H1 (cell line): ENCODE measurements around the gene S100A13. TPM values are rescaled to one million over a fixed set of nuclear protein-coding genes. Genes with fewer than 3 reads are reported as not detected.

Experiments
- CREB1 ChIP-seq: IDR thresholded peaks from 2 replicates; pipeline ENCODE4 v1.6.1; 2012; ENCODE audit warnings: inconsistent platforms
- CTBP2 ChIP-seq: IDR thresholded peaks from 2 replicates; pipeline ENCODE4 v1.7.0; 2011; ENCODE audit warnings: borderline replicate concordance, mild to moderate bottlenecking, moderate library complexity, mixed read lengths, low read length; ENCODE audit not compliant: insufficient read depth, insufficient read length
- FOSL1 ChIP-seq: IDR thresholded peaks from 2 replicates; pipeline ENCODE4 v1.6.1; 2011; ENCODE audit warnings: mild to moderate bottlenecking, low read depth, low read length, moderate library complexity; ENCODE audit not compliant: insufficient read depth
- HDAC2 ChIP-seq, 2 experiments: fragments of 300-600 bp in 1 of 2; sonication (generic) in 1 of 2; IDR thresholded peaks; 2 replicates each; pipeline ENCODE4 v1.6.1; 2011 to 2012; ENCODE audit warnings: low read depth in 2 of 2, low read length in 2 of 2, mild to moderate bottlenecking in 2 of 2, moderate library complexity in 2 of 2, borderline replicate concordance in 1 of 2, inconsistent platforms in 1 of 2
- JUN ChIP-seq: IDR thresholded peaks from 2 replicates; pipeline ENCODE4 v1.6.1; 2011; ENCODE audit warnings: low read depth, mild to moderate bottlenecking, improper control_type of control experiment, low read length
- KDM5A ChIP-seq: fragments of 200-600 bp; IDR thresholded peaks from 2 replicates; pipeline ENCODE4 v1.7.1; 2012; ENCODE audit warnings: mild to moderate bottlenecking, low read length, inconsistent platforms, mixed read lengths
- PHF8 ChIP-seq: fragments of 200-600 bp; sonication (generic); conservative IDR thresholded peaks from 2 replicates; pipeline ENCODE4 v1.7.1; 2012; ENCODE audit warnings: low read depth, mild to moderate bottlenecking, inconsistent platforms, low read length, moderate library complexity
- POLR2AphosphoS5 ChIP-seq: IDR thresholded peaks from 2 replicates; pipeline ENCODE4 v1.6.1; 2011; ENCODE audit warnings: low read depth, low read length
- POU5F1 ChIP-seq: IDR thresholded peaks from 2 replicates; pipeline ENCODE4 v1.6.1; 2011; ENCODE audit warnings: low read depth, mild to moderate bottlenecking, low read length, moderate library complexity
- RBBP5 ChIP-seq: IDR thresholded peaks from 2 replicates; pipeline ENCODE4 v1.7.1; 2012; ENCODE audit warnings: low read depth, mild to moderate bottlenecking, inconsistent platforms, low read length, moderate library complexity, borderline replicate concordance
- SIN3A ChIP-seq, 2 experiments: IDR thresholded peaks in 1 of 2; conservative IDR thresholded peaks in 1 of 2; 2 replicates each; pipeline ENCODE4 v1.6.1; 2011 to 2012; ENCODE audit warnings: low read length in 2 of 2, improper control_type of control experiment in 1 of 2, low read depth in 1 of 2, mild to moderate bottlenecking in 1 of 2
- SIX5 ChIP-seq: IDR thresholded peaks from 2 replicates; pipeline ENCODE4 v1.6.1; 2011; ENCODE audit warnings: mild to moderate bottlenecking, low read depth, low read length
- SP1 ChIP-seq: IDR thresholded peaks from 2 replicates; pipeline ENCODE4 v1.6.1; 2011; ENCODE audit warnings: low read depth, low read length
- SP2 ChIP-seq: IDR thresholded peaks from 2 replicates; pipeline ENCODE4 v1.6.1; 2012; ENCODE audit warnings: mild to moderate bottlenecking, low read length, inconsistent platforms
- TBP ChIP-seq: IDR thresholded peaks from 2 replicates; pipeline ENCODE4 v1.6.1; 2011; ENCODE audit warnings: low read depth, low read length, improper control_type of control experiment
- YY1 ChIP-seq: IDR thresholded peaks from 2 replicates; pipeline ENCODE4 v1.6.1; 2011; ENCODE audit warnings: low read depth, mild to moderate bottlenecking, low read length
- polyA plus RNA-seq, 7 experiments: library from polyadenylated mRNA; depleted of rRNA in 3 of 7; stranded (reverse) in 5 of 7; unstranded in 2 of 7; fragments of >200 nt in 5 of 7; fragments of 200-250 nt in 2 of 7; gene quantifications; 1 replicate in 5 of 7; 2 replicates in 1 of 7; 4 replicates in 1 of 7; pipeline versions ENCODE4 v1.2.1 to v1.2.3, GENCODE V29; 2011 to 2013; ENCODE audit warnings: missing spikeins in 2 of 7, mixed read lengths in 2 of 7
- total RNA-seq: library from RNA; stranded (reverse); fragmentation: NEBNext Ultra II Directional; extraction: Animal tissue kit (Norgen Biotek cat#: 25700); gene quantifications from 2 replicates; pipeline ENCODE4 v1.2.1, GENCODE V29; 2021
- TF ChIP-seq, protein P1 (sequence below): IDR thresholded peaks from 2 replicates; pipeline ENCODE4 v1.6.1; 2012; ENCODE audit warnings: inconsistent platforms
- TF ChIP-seq, protein P2 (sequence below): IDR thresholded peaks from 2 replicates; pipeline ENCODE4 v1.6.1; 2011; ENCODE audit warnings: low read depth, mild to moderate bottlenecking, low read length; ENCODE audit not compliant: insufficient read depth
- TF ChIP-seq, protein P3 (sequence below): IDR thresholded peaks from 2 replicates; pipeline ENCODE4 v1.6.1; 2012; ENCODE audit warnings: low read length, inconsistent platforms
- TF ChIP-seq, protein P4 (sequence below): IDR thresholded peaks from 2 replicates; pipeline ENCODE4 v1.6.1; 2012; ENCODE audit warnings: inconsistent platforms

Gene S100A13
- total and polyA plus RNA-seq, 2 of the 8 experiments (the other 6 are each of a cell fraction or from before 2014, with no cell fraction given): 63.6 to 127 TPM

DNA sequence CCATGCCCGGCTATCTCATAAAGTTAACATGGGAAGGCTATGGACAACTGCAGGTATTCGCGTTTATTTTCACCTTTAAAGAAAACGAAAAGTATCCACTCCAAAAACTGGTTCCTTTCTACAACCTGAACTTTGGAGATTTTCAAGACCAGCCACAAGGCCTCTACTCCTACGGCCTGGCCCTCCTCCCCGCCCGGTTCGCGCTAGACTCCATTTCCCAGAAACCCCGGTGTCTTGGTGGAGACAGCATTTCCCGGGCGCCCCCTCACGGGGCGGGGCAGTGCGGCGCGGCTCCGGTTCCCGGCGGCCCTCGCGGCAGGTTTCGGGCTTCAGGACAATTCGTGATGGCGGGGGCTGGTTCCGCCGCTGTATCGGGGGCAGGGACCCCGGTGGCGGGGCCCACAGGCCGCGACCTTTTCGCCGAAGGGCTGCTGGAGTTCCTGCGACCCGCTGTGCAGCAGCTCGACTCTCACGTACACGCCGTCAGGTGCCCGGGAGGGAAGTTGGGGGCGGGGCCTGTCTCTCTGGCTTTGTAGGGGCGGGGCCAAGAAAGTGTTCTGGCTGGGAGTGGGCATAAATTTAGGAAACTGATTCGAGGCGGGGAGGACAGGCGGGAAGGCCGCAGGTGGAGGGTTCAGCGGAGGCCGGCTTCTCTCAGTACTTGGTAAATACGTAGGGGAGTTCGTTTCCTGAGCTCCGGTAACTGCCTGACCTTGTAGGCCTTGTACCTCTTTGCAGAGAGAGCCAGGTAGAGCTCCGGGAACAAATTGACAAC, 31.3 kb upstream of the S100A13 start, which contains the start of gene SNAPIN (continued):
- TF ChIP-seq RBBP5: peak; percentile 96
- no peak for TF ChIP-seq JUN
- TF ChIP-seq YY1: peak; percentile 69; the same call in 1 of the 2 replicates
- peak; percentile 94 for TF ChIP-seq PHF8
- TF ChIP-seq, protein P1, sequence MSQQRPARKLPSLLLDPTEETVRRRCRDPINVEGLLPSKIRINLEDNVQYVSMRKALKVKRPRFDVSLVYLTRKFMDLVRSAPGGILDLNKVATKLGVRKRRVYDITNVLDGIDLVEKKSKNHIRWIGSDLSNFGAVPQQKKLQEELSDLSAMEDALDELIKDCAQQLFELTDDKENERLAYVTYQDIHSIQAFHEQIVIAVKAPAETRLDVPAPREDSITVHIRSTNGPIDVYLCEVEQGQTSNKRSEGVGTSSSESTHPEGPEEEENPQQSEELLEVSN: peak; percentile 4; the same call in 1 of the 2 replicates
- TF ChIP-seq, protein P2, sequence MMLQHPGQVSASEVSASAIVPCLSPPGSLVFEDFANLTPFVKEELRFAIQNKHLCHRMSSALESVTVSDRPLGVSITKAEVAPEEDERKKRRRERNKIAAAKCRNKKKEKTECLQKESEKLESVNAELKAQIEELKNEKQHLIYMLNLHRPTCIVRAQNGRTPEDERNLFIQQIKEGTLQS: no peak
- TF ChIP-seq SP1: peak; percentile 38; the same call in 1 of the 2 replicates
- TF ChIP-seq, protein P3, sequence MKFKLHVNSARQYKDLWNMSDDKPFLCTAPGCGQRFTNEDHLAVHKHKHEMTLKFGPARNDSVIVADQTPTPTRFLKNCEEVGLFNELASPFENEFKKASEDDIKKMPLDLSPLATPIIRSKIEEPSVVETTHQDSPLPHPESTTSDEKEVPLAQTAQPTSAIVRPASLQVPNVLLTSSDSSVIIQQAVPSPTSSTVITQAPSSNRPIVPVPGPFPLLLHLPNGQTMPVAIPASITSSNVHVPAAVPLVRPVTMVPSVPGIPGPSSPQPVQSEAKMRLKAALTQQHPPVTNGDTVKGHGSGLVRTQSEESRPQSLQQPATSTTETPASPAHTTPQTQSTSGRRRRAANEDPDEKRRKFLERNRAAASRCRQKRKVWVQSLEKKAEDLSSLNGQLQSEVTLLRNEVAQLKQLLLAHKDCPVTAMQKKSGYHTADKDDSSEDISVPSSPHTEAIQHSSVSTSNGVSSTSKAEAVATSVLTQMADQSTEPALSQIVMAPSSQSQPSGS: no peak
- peak in 1 of 2 experiments; percentile 43; a peak in 1 of 4 replicates for TF ChIP-seq SIN3A (conservative IDR thresholded peaks at IDR 0.05 in 1 of 2, IDR thresholded peaks at IDR 0.05 in 1 of 2; ENCODE audit: low read depth in 1 of 2, low read length in 2 of 2)
- no peak for TF ChIP-seq HDAC2 (IDR thresholded peaks at IDR 0.05; ENCODE audit: borderline replicate concordance in 1 of 2, low read depth in 2 of 2, low read length in 2 of 2)
- peak; percentile 72 for TF ChIP-seq CREB1
- TF ChIP-seq SP2: no peak
- no peak; the same call in 1 of the 2 replicates for TF ChIP-seq POLR2AphosphoS5
- peak; percentile 57 for TF ChIP-seq SIX5
- TF ChIP-seq CTBP2: peak; percentile 38
- TF ChIP-seq POU5F1: no peak
- no peak for TF ChIP-seq FOSL1
- TF ChIP-seq KDM5A: no peak
- TF ChIP-seq TBP: no peak
- TF ChIP-seq, protein P4, sequence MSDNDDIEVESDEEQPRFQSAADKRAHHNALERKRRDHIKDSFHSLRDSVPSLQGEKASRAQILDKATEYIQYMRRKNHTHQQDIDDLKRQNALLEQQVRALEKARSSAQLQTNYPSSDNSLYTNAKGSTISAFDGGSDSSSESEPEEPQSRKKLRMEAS: no peak
